Germinal center (tissue), 1 donor: ENCODE results near the gene TLE2.

Source experiments
- DNase-seq: peaks from one replicate; pipeline ENCODE4 v3.0.0; 2012; ENCODE audit warnings: mixed read lengths, low spot score

The TLE2 gene

DNA sequence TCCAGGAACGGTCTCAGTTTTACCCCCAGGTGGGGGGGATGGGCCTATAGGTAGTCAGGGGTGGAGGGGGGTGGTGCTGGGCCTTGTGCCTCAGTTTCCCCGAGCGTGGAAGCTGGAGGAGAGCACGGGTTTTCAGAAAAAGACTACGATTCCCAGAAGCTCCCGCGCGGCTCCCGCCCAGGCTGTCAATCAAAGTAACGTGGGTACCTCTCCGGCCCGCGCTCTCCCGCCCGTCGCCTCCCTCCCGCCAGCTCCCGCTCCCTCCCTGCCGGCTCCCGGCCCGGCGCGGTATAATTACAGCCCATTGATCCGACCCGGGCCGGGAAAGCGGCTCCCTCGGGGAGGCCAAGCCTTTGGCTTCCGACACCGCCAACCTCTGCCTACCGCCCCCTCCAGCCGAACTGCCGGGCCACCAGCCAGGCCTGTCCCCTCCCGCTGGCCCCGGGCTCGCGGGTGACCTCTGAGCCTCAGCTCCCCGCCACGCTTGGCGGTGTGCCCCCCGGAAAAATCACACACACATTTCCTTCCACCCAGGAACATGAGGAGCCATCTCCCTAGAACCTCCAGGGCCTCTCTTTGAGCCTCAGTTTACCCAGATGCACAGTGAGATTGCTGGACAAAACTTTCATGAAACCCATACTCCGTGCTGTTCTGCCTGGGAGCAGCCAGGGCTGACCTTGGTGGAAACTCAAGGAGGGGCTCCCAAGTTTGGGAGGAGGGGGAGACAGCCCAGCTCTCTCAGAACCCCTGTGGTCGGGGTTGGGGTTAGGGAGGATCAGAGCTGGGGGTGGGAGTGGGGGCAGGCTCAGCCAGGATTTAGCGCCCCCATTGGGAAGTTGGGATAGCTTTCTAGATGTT lies 7.3 kb upstream of the TLE2 start:
- DNase-seq = peak; percentile 87

DNA sequence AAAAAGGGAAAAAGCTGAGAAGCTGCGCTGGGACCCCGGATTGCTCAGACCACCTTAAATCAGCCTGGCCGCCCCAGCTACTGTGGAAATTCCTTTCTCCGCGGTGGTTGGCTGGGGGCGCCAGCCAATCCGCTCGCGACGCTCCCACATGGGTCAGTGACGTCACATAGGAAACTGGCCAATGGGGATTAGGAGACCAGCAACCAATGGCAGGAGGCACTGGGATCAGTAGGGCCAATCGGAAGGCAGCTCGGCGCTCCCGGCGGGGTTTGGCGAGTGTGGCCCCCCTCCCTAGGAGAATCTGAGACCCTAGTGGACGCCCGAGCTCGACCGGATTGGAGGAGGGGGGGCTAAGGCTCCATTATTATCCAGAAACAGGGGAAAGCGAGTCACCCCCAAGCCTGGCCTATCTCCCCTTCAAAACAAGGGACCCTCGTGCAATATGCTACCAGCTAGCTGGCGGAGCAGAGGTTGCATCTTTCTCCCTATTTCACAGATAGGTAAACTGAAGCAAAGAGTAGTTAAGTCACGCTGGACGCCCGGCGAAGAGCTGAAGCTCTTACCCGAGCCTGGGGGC lies 6.5 kb upstream of the TLE2 start:
- DNase-seq = peak; percentile 100

DNA sequence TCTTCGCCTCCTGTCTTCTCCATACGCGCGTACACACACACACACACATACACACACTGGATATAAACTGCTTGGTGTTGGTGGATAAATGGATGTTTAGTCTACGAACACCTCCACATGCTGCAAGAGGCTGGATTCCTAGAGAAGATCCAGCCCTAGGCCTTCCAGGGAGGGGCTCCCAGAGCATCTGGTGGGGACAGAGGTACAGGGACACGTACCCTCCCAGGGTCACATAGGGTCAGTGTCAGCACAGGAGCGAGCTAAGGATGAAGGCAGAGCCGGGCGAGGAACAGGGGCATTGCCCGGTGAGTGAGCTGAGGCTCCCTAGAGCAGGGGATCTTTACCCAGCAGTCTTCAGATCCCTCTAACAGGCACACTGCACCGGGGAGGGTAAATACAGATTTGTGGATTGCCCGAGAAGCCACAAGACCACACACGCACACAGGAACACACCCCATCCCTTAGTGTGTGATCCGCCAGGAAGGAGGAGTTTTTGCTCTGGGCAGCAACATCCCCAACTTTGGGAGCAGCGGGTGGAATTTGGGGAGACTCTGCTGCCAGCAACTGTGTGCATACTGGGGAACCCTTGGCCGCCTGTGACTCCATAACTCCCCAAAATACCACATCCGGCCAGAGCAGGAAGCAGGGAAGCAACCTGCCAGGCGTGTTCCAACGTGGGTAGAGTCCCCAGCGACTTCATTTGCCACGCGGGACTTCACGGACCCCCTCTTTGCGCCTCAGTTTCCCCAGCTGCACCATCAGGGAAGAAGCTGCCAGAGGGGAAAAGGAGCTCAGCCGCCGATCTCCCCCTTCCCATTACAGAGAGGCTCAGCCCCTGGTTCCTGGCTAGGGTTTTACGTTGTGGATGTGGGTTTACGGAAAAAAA lies 5.8 kb upstream of the TLE2 start:
- DNase-seq = no peak

DNA sequence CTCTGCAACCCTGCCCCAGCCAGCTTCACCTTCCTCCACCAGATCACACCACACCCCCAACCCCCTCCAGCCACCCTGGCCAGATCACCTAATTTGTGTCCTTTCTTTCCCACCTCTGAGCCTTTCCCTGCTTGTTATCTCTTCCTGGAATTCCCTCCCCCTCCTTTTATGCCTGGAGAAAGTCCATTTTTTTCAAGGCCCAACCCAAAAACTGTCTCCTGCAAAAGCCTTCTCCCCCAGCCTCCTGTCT lies 5.3 kb upstream of the TLE2 start:
- no peak for DNase-seq

DNA sequence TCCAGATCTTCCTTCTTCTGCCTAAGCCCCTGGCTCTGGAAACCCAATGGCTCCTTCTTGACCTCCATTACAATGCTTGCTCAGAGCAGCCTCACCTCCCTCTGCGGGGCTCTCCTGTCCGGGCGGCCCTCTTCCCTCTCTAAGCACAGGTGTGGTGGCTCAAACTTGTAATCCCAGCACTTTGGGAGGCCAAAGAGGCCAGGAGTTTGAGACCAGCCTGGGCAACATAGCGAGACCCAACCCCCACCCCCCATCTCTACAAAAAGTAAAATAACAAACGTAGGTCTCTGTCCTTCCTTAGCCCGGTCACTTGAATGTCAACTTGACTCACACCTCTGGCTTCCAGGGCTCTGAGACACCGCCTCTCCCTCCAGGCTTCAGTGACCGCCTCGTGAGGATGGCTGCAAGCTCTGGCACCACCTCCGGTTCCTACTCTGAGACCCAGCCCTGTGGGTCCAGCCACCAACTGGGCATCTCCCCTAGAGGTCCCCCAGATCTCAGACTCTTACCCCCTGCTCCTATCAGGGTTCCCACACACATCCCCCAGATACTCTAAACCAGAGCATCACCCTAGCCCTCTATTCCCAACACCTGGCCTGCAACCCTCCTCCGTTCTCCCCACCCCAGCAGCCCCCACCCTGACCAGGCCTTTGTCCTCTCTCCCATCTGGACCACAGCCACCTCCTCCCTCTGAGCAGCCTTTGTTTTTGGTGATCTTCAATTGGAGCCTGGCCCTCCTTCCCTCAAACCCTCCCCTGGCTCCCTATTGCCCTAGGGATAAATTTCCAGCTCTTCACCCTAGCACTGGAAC lies 4.7 kb upstream of the TLE2 start:
- no peak for DNase-seq

DNA sequence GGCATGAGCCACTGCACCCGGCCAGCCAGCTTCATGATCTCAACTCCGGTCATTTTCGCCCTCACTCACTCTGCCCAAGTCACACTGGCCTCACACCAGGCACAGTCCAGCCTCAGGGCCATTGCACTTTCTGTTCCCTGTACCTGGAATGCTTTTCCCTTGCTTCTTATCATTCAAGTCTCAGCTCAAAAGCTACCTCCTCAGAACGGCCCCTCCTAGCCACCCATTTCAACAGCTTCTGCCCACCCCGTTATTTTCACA lies 2.5 kb upstream of the TLE2 start:
- no peak for DNase-seq

DNA sequence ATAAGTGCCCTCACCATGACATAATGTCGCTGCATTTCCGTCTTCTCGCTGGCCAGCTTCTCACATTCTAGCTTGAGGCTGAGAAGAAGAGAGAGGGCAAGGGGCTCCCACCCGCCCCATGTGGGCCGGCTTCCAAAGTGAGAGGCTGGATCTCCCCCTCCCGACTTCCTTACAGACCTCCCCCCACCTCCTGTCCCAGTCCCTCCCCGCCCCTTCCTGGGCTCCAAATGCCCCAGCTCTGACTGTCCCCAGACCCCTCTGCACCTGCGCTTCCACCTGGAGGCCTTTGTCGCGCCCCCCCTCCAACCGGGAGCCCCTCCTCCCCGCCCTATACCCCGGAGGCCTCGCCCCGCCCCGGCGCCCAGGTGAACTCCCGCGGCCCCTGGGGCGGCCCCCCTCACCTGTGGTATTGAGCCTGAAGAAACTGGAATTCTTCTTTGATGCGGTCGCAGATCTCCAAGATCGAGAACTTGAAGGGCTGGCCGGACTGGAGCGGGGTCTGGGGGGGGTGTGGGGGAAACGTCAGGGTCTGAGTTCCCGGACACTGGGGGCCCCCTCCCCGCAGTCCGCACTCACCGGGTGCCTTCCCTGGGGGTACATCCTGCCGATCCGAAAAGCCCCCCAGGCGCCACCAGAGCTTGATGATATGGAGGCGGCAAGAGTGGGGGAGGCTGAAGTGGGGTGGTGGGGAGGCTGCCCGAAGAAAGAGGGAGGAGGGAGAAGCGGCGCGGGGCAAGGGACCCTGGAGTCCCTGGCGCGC lies 595 bp downstream of the TLE2 start:
- DNase-seq = no peak

DNA sequence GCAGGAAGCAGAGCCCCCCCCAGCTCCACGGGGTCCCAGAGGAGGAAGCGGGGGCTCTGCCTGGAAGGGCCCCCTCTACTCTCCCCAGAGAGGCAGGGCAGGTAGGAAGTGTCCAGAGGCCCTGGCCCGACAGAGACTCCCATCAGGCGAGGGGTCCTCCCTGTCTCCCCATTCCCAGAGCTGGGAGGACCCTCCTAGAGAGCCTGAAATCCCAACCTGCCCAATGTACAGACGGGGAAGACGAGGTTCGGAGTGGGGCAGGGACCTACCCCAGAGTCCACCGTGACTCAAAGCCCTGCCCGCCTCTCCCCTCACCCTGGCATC lies 1.1 kb downstream of the TLE2 start:
- no peak for DNase-seq

DNA sequence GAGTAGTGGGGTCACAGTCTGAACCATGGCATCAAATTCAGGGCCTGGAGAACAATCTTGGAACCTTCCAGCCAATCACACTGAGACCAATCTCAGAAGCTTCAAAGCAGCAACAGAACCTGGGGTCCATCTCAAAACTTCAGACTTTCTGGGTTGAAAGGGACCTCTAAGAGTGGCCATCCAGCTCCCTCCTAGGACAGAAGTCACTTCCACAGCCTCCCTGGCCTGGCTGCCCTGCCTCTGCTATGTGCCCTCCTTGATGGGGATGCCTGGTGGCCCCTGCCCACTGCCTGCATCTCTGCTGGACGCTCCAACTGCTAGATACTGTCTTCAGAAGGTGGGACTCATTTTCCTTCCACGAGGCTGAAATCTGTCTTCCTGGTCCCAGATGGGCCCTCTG lies 1.8 kb downstream of the TLE2 start:
- no peak for DNase-seq

DNA sequence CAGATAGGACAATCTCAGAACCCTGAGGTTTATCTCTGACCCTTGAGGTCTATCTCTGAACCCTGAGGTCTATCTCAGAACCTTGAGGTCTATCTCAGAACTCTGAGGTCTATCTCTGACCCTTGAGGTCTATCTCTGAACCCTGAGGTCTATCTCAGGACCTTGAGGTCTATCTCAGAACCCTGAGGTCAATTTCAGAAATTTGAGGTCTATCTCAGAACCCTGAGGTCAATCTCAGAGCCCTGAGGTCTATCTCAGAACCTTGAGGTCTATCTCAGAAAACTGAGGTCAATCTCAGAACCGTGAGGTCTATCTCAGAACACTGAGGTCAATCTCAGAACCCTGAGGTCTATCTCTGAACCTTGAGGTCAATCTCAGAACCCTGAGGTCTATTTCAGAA lies 2.3 kb downstream of the TLE2 start:
- no peak for DNase-seq

DNA sequence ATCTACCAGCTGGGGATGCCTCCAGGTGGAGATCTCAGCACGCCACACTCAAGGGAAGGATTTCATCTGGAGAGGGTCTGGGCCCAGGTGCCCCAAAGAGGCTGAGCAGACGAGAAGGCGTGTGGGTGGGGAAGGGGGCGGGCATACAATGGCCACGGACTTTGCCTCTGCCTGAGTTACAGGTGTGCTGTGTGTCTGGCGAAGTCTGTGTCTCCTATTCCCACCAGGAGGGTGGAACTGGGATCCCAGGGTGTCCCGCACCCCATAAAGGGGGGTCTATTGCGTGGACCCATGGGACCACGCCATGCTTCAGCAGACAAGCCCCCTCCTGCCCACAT lies 3.6 kb downstream of the TLE2 start:
- no peak for DNase-seq

DNA sequence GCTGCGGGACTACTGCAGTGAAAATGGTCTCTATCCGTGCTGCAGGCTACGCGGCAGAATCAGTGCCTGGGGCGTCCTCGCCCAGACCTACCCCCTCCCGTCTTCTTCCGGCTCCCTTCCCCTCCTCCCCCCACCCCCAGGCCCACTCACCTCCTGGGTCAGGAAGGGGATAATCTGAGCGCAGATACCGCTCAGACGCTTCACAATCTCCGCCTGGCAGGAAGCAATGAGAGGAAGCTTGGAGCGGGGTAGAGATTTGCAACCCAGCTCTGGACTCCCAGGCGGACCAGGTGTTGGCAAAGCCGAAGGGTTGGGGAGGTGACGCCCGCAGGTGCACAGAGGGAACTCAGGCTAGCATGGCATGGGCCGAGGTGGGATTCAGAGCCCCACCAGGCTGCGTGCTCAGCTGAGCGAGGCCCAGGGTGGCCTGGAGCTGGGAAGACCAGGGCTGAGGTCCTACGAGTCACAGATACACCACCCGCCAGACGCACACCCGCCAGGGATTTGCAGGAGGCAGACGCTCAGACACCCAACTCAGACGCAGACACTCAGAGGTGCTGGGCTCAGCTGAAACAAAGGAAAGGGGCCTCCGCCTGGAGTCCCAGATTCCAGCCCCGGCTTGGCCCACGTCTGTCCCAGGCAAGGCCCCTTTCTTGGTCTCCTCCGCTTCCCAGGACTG lies 4.1 kb downstream of the TLE2 start:
- DNase-seq = no peak

DNA sequence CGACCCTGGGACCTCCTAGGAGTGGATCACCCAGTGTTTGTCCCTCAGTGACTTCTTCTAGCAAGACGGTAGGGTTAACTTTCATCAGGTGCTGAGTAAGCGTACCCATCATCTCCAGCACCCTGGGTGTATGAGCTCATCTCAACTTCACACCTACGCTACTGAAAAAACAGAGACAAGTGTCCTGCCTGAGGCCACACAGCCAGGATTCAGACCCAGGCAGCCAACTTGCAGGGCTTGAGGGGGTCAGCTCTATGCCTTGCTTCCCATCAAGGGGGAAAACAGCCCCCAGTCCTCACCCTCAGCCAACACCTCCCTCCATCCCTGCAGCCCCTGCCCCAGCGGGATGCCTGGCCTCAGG lies 4.6 kb downstream of the TLE2 start:
- DNase-seq = no peak

DNA sequence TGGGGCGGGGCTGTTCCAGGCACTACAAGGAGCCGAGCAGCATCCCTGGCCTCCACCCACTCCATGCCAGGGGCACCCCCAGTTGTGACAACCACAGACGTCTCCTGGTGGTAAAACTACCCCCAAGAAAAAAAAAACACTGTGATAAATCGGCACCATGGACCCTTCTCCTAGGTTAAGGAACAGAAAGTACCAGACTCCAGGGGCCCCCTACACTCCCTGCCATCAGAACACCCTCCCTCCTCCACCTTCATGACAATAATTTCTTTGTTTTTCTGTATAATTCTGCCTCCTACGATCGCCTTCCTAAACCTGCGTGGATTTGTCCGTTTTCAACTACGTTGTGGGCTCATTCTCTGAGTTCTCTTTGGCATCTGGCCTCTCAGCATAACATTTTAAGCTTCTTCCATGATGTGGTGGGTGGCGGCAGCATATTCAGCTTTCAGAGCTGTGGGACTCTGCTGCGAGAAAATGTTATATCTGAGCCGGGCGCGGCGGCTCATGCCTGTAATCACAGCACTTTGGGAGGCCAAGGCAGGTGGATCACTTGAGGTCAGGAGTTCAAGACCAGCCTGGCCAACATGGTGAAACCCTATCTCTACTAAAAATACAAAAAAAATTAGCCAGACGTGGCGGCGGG lies 8.6 kb downstream of the TLE2 start:
- DNase-seq = no peak

DNA sequence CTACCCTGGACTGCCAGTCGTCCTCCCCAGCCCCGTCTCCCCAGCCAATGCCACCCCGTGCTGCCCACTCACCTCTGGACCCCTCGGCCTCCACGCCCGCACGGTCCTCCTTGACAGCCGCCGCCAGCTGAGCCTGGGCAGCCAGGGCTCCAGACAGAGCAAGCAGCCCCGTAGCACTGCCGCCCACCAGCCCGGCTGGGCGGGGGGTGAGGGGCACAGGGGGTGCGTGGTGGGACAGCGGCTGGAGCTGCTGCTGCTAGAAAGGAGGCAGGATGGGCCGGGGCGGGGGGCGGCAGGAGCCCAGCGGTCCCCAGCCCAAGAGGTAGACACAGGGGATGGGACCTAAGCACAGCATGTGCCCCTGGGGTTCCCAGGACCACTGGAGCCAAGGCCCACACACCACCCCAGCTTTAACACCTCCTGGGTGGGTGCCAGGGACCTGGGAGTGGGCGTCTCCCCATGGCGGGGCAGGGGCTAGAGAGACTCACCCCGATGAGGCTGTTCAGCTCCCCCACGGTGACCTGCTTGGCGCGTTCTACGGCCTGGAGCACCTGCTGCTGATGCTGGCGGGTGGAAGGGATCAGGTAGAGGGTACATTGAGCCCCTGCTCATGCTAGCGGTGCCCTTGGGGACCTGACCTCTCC lies 9.7 kb downstream of the TLE2 start:
- no peak for DNase-seq

DNA sequence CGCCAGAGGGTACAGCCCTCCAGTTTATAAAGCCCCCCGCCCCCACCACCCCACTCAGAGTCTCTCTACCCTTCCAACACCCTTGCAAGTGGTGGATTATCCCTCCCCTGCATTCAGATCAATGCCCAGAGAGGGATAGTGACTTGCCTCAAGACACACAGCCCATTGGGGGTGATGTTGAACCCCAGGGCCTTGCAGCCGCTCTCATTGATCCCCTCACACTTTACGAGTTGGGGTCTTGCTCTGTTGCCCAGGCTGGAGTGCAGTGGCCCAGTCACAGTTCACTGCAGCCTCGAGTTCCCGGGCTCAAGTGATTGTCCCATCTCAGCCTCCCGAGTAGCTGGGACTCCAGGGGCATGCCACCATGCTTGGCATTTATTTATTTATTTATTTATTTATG lies 11.2 kb downstream of the TLE2 start:
- no peak for DNase-seq

DNA sequence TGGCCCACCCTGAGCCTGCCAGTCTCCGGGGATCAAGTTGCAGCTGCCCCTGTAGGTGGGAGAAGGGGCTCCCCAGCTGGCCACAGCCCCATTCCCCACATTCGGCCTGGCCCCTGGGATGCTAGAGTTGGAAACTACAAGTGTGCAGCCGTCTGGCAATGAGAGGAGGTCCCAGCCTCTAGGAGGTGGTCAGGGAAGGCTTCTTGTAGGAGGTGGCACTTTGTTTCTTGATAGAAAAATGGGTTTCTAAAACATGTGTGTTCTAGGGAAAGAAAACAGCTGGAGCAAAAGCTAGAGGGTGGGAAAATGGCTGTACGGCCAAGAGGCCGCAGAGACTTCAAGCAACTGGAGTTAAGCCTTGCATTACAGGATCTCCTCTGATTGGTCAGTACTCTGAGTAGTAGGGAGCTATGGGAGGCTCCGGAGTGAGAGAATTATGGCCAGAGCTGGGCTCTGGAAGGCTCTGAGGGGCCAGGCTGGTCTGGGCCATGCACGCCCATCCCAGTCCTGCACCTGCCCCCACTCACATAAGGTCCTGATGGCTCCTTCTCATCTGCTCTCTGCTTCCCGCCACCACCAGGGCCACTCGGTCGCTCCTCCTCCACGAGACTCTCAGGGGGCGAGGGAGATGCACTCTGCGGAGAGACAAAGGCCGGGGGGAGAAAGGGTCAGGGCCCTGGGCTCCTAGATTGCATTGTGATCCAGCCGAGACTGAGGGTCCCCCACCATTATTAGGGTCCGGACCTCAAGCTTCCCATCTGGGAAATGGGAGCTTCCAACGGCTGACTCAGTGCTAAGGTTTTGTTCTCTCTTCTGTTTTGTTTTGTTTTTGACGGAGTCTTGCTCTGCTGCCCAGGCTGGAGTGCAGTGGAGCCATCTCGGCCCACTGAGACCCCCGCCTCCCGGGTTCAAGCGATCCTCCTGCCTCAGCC lies 13.7 kb downstream of the TLE2 start:
- DNase-seq = no peak

DNA sequence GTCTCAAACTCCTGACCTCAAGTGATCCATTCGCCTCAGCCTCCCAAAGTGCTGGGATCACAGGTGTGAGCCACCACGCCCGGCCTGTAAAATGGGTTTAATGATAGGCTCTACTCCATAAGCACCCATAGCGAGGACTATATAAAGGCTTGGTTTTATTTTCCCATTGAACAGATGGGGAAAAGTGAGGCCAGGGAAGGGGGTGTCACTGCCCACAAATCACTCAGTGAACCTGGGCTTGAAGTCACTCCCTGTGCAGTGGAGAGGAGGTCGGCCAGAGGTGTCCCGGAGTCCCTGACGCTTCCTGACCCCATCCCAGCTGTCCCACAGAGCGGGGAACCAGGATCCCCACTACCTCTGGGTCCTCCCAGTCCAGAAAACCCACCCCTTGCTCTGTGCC lies 14.9 kb downstream of the TLE2 start:
- DNase-seq = no peak

DNA sequence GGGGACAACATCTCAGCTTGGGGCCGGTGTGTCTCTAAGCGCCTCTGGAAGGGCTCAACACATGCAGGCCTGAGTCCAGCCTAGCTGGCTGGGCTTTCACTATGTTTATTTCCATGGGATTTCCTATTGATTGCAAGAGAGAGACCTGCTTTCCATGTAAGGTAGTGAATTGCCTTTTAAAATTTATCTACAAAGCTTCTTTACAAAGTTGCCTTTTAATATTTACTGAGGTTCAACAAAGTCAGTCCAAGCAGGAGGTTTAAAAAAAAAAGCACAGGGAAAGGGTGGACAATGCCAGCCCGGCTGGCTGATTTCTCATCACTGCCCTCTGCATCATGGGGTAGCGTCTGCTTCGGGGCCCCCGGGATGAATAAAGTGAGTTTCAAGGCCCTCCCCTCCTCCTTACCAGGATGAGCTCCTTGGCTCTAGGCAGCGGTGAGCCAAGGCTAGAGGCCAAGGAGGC lies 15.8 kb downstream of the TLE2 start:
- no peak for DNase-seq
